HG03025 (cell line): ENCODE measurements around the gene ALKBH3.

Experiments used
- ATAC-seq: cut with Tn5 transposase; IDR thresholded peaks from one replicate; pipeline ENCODE4 v1.9.1; 2021; ENCODE audit warnings: mild to moderate bottlenecking, moderate library complexity; ENCODE audit not compliant: unreplicated experiment, low FRiP score

ALKBH3 gene

DNA sequence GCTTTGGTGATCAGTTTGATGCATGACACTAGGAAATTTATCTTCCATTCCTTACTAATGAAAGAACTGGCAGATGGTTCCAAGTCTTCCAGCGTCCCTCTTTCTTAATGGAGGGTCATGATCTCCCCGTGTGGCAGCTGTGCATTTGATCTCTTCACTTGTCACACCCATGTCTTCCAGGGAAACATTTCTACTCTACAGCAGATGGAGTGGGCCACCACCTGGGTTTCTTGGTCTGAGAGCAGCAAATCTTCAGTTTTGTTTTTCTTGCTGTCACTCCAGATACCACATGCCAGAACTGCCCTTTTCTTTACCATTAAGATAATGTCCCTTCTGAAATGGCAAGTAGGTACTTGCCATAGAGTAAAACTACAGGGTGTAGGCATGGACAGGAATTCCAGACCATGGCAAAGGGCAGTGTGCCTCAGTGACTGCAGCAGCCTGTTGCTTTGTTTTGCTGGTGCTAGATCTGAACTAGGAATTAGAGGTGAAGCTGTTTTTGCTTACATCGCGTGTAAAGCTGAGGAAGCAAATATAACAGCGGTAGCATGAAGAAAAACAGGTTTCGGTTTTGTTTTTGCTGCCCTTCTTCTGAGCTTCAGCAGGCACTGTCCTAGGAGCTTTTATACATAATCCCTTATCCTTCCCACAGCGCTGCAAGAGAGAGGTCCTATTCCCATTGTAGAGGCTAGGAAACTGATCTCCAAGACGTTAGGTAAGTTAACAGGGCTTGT, 41.1 kb downstream of the ALKBH3 start:
- no peak for ATAC-seq

DNA sequence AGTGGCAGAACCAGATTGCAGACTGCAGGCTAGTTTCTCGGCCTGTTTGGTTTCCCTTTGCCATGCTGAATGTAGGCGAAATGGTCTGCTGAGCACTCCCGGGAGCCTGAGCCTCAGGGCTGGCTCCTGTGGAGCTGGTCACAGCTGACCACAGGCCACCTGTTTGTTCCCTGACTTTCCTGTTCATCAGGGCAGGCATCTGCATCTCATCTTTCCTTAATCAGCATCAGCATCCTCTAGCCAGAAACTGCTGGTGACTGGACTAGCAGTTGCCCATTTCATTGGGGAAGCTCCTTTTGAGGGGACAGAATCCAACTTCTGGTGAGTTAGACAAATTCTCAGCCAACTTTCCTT, 41.6 kb downstream of the ALKBH3 start:
- no peak for ATAC-seq

DNA sequence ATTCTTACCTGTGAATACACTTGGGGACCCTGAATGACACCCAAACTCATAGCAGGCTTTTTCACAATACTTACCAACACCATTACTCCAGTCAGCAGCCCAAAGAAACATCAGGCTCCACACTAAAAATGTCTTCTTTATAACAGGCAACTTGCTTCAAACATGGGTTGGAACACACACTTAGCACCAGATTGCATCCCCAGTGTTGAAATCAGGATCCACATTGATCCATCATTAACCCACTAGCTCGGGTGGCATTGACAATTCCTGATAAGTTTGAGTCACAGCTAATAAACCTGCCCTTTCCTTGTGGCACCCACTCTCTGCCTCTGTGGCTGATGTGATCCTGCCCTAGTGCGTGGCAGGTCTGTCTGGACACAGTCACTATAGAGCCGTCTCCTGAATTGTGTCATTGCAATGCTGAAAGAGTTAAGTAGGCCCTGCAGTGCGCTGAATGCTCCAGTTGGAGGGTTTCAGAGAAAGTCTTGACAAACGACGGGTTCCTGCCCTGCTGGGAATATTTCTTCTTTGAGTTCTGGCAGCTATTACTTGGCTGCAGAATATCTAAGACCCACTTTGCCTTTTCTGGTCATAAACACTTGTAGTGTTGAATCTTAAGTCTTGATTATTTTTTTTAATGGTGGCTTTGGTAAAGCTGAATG, 42.2 kb downstream of the ALKBH3 start:
- no peak for ATAC-seq

DNA sequence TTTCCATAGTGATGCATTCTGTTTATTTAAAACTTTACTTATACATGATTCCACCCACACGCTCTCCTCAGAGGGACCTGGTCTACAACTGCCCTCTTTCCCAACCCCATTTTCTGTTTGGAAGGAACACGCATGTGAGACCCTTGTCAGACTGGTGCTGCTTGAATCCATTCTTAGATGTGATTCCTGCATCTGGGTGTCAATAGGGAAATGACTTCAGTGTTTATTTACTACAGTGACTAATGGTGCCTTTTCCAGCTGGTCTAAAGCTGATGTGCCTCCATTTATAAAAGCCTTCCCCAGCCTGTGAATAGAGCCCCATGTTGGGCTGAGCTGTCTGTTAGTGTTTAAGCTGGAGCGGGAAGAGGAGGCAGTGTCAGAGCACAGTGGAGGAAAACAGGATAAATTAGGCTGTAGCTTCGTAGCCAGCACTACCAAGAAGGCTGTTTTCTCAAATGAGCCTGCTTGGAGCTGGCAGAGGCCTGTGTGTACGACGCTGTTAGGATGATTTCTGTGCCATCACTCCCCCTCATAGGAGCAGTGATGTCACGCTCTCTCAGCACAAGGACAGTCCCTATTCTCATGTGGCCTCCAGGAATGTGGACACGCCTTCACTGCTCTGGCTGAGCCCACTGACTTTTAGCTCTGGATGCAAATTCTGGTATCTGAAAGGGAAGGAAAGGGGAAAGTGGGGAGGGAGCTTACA, 42.9 kb downstream of the ALKBH3 start:
- ATAC-seq: no peak

DNA sequence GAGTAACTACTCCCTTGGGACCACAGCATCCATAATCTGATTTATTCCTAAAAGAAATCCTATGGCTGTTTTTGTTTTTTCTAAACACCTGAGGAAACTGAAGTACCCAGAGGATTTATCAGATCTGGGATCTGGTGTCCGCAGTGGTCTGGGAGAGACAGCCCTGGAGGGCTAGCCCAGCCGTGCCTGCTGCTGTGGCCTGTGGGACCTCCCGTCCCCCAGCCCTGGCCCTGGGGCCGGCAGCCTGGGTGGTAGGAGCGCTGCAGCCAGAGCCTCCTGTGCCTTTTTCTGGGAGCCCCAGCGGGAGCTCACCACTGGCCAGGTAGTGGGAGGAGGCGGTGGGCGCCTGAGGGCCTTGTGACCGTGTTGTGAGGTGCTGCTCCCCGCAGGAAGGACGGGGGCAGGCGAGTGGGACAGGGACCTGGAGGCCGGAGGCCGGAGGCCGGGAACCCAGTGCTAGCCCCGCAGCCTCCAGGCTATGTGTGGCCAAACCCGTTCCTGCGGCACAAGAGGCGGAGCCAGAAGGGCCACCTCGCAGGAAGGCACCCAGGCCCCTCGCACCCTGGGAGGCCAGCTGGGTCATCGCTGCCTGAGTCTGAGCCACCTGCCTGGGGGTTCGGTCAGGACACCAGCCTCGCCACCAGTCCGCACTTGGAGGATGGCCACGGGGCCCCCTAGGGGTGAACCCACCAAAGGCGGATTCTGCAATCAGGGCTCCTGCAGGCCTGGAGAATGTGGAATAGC, 43.7 kb downstream of the ALKBH3 start:
- ATAC-seq: no peak

DNA sequence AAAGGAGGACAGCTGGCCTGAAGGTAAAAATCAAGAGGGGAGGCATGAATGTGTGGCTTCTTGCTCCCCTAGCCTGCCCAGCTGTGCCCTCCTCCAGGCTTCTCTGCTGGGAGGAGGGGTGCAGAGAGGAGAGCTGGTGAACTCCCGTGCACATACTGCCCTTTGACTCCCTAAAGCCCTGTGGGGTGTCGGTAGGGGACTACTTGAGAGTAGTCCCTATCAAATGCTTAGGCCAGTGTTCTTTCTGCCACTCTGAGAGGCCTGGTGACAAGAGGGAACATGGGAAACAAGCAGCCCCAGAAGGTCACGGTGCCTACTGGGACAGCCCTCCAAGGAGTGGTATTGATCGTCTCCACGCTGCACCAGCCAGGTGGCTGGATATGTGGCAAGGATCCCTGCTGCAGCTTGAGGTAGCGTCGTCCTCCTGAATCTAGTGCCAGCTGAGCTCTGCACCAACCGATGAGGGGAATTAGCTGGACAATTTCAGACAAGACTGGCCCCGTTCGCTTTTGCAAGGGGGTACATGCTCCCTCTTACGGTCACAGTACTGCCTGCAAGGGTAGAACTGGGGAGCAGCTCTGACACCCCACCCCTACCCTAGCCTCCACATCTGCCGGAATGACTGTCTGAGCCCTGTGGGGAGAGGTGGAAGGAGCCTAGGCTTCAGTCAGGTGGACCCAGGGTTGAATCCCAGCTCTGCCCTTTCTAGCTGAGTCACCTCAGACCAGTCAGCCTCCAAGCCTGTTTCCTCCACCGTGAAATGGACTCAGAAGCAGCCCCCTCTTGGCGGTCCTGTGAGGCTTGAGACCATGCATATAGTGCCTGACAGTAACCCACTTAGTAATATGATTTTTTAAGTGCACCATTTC, 44.7 kb downstream of the ALKBH3 start:
- ATAC-seq: no peak

DNA sequence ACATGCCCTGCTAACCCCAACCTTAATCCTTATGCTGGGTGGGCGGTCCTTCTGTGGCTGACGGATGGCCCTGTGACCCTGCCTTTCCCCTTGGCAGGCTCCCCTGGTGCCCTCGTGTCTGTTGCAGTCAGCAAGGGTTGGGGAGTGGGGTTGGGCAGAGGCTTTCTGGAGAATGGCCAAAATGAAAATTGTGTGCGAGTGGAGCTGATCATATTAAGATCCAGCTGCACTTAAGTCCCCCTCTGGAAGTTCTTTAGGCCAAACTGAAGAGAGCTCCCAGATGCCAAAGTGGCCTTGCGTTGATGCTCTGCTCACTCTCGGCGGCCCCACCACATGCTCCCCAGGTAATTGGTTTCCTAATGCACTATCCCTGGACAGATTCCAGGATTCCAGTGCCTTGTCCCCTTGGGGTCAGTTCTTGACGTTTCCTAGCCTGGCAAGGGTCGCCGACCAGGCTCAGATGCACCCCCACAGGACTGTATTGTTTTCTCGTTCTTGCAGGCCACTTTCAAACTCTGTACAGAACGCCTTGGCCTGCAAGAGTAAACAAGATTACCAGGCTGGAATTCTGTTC, 45.4 kb downstream of the ALKBH3 start:
- ATAC-seq: no peak

DNA sequence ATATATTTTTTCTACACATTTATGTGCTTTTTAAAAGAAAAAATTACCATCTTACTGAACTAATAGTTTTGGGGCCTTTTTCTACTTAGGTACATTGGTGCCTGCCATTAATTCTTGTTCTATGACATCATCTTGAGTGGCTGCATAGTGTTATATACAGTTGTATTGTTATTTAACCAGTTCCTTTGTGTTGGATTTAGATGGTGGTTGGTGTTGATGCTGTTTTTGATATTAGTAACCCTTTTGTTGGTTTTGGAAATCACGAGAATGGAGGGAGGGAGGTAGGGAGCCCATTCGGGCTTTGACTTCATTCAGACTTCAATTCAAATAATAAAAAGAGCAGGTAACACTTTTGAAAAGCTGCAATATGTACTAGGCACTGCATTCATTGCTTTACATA, 46.4 kb downstream of the ALKBH3 start:
- no peak for ATAC-seq

DNA sequence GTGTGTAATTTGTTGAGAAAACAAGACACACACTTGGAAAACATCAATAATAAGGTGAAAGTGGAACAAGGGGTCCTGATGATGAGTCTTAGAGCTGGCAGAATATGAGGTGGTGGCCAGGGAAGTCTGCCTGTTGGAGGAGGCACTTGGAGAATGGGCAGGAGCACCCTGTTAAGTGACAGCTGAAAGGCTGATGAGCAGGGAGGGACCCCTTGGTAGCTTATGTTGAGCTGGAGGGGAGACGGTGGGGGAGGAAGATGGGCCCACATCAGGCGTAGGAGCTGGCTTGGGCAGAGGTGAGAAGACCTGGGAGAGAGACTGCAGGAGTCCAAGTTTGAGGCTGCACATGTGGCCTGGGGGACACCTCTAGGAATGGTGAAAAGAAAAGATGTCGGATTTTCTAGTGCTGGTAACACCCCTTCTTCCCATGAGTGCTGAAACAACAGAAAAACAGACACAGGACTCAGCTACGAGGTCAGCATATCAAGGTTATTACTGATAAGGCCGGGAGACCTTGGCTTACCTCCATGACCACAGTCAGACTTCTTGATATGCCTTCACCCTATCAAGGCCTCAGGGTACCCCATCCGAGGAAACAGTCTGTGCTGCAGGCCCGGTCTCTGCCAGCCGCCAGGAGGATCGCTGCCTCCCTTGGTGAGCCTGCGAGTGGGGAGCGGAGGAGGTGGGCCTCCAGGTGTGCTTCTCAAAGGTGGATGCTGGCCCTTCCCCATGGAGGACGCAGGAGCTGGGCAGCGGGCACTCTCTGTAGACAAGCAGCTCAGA, 47.5 kb downstream of the ALKBH3 start:
- no peak for ATAC-seq

DNA sequence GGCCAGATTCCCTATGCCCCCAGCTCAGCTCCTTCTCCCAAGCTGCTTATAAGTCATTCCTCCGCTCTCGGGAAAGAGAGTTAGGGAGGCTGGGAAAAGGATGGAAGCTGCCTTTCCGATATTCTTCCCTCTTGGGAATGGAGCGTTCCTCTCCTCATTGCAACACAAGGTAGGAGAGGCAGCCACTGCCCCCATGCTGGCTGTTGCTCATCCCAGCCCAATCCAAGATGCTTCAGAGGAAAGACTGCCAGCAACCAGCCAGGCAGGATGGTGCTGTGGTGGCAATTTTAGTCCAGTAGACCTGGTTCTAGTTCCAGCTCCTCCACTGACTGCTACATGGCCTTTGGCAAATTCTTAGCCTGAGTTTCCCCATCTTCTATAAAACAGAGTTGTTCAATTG, 48.1 kb downstream of the ALKBH3 start:
- ATAC-seq: no peak

DNA sequence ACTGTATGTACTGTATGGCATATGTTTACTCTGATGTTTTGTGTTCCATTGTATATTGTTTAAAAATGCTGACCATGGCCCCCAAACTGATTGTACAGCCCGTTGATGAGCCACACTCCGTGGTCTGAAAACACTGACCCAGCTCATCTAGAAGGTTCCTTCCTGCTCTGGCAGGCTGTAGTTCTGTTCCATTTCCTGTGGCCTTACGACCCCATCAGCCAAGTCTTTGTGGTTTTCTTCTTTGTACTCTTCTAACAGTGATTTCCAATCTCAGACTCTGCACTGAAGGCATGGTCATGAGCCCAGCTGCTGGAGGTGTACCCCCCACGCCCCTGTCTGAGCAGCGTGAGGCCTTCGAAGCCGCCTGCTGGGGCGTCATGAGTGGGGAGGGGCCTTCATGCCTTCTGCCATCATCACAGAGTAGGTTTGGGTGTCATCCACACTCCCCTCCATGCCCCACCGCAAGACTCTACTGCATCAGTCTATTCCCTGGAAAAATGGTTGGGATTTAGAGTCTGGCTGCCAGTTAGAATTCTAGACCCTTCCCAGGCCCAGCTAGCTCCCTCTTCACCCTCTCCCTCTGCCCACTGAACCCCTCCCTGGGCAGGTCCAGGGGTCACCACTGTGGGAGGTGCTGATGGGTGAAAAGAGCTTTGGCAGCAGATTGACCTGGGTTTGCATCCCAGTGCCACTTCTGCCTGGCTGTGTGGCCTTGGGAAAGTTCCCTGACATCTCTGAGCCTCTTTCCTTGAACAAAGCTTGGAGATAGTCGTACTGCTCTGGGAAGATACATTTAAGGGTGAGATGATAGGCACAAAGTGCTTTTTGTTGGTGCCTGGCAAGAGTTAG, 50.5 kb downstream of the ALKBH3 start:
- no peak for ATAC-seq

DNA sequence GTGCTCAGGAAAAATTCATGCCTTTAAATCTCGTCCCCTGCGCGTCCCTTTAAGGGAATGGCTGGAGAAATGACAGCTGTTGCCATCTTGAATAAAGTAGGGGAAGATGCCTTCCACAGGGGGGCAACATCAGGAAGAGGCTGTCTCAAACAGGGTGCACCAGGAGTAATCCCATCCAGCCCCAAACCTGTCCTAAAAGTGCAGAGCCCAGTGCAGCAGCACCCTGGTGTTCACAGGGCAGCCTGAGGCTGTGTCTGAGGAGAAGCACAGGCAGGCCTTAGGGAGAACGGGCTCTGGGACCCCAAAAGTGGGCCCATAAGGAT, 51.0 kb downstream of the ALKBH3 start:
- no peak for ATAC-seq

DNA sequence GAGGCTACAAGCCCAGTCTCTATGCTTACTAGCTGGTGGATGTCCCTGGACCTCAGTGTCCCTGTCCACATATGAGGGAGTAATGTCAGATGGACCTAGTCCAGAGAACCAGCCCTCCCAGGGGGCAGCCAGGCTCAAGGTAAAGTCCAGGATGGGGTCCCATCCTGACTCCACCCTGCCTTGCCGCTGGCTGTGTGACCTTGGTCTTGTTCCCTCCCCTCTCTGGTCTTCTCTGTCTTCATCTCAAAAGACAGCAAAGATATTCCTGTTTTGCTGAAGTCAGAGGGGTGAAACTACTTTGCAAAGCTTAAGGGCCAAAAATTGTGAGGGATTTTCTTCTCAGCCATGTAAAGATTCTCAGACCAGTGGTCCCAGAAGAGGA, 52.6 kb downstream of the ALKBH3 start:
- ATAC-seq: no peak

DNA sequence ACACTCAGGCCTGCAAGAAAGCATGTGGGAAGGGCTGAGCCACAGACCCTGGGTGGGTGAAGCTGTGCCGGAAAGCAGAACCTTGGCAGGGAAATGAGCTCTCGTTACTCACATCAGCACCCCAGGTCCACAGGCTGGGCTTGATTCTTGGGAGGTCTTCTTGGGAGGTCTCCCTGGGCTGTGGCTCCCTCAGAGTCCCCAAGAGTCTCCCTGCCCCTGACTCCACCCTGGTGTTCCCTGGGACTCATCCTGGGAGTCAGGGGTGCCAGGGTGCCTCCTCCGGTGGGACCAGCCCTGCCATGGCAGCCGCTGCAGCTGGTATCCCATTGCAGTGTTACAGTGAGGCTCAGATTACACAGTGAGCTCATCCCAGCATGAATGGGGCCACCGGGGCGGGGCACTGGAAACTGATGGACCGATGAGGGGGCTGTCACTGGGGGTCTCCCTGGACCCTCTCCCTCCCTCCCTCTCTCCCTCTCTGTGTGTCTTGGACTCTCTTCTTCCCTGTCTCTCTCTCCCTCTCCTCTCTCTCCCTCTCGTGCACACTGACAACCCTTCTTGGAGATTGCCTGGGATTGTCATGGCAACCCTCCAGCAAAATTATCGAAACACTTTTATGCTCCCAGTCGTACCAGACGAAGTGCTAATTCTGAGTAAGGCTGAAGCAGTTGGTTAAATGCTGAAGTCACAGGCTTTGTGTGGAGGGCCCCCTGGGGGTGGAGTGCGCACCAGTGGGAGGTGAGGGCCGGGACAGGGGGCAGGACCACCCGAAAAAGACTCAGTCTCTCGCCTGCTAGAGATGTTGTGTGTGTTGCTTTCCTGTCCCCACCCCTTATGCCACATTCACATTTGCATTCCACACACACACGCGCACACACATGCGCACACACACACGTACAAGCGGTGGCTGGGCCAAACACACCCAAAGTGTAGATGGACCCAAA, 53.2 kb downstream of the ALKBH3 start:
- no peak for ATAC-seq

DNA sequence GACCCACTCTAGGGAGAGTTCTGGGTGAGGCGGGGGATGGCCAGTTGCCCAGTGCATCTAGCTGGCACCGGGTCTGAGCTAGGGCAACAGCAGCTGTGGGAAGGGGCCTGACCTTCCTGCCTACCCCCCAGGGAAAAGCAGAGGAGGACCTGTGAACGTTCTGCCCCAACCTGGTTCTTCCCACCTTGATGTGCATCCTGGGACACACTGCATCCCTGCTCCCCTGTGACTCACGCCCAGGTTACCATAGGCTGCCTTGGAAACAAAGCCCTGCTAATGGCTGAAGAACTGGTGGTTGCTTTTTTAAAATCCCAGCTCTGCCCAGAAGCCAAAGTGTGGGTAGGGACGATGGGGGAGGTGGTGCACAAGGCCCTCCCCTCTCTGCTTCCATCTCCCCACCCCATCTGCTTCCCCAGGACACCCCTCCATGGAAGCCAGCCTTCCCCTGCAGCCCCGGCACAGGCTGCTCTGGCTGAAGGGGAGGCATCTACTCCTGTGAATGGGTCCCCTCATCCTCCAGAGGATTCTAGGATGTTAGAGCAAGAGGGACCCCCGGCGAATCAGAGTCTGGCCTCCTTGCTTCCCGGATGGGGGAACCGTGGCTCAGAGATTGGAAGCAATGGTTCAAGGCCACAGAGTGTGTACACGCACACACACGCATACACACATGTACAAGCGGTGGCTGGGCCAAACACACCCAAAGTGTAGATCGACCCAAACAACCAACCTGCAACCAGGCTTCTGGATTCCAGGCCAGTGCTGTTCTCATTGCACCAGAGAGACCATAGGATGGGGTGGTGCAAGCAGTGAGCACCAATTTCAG, 54.2 kb downstream of the ALKBH3 start:
- no peak for ATAC-seq

DNA sequence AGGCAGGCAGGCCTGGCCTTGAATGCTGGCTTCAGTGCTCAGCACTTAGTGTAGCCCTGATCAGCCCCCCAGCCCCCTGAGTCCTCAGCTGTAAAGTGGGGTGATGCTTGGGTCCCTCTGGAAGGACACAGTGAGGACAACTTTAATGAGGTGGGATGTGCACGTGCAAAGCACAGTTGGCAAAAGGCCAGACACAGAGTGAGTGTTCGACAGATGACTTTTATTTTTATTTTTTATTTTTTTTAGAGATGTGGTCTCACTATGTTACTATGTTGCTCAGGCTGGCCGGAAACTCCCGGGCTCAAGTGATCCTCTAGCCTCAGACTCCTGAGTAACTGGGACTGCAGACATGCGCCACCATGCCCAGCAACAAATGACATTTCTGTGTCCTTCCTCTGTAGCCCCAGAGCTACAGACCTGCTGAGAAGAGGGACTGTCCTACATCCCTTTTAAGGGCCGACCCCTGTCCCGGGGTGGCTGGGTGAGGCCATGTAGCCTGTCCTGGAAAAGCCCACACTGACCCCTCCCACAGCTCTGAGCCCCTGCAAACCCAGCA, 54.9 kb downstream of the ALKBH3 start:
- no peak for ATAC-seq
